Measurements from ENCODE around the gene UFD1. TPM values are rescaled to one million over a fixed set of nuclear protein-coding genes. Genes with fewer than 3 reads are reported as not detected.

Gene UFD1
- total RNA-seq, 1 experiment from 2014 or later = 57.9 TPM

DNA sequence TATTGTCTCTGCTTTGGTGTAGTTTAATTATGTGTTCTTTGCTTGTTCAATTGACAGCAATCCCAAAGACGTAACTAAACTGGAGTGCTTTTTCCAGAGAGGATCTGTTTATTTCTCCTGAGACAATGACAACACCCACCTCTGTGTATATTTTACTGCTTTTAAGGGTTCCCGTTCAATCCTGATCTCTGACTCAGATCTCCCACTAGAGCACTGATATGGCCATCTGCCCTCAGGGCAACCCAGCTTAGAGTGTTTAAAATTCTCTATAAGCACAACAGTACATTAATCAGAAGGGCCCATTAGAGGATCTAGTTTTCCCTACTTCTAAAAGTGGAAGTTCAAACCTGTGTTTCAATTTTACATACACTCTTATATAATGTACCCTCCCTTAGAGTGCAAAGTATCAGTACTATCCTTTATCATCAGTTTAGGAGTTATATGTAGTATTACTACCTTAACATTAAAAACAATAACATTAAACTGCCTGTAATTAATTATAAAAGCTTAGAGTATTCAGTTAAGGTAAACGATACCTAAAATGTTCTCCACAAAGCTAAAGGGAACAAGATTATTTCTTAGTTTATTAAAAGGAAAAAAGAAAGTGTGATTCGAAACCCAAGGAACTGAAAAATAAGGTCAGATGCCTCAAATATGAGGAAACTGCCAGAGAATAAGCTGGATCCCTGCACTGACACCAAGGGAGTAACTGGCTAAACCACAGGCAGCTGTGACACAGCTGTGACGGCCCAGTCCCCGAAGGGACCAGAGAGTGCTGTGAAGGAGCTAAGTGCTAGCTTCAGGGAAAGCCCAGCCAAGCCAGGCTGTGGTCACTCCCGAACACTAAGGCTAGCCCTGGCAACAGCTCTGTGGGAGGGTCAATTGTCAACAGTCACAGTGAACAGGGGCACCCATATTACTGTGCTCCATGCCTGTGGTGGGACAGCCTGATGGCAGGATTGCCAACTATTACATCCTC, 15.2 kb downstream of the UFD1 start:
- ChIA-PET CTCF (interaction anchor here (1.3 kb wide), 1 partner anchor 11 kb away, joined by 5 read pairs; no protein-coding TSS in a partner anchor), POLR2A (no interaction called here)
- H3K4me3 Mint-ChIP-seq = no peak overlapping the region
- no peak overlapping the region for H3K27ac Mint-ChIP-seq
- H3K27me3 Mint-ChIP-seq (ENCODE audit: low read depth) = no peaks in the 10 kb centered on the region
- H3K4me1 Mint-ChIP-seq = no peaks in the 10 kb centered on the region
- H3K36me3 Mint-ChIP-seq = peaks cover 47% of the 10 kb centered on the region
- TF ChIP-seq PRRX2 (CRISPR knock-in tag; IDR thresholded peaks at IDR 0.05) (no peak), NR3C1 (CRISPR knock-in tag; conservative IDR thresholded peaks at IDR 0.05; ENCODE audit: low read depth) (no peak), FOXP1 (CRISPR knock-in tag; IDR thresholded peaks at IDR 0.05; ENCODE audit: borderline replicate concordance) (no peak), CREM (CRISPR knock-in tag; IDR thresholded peaks at IDR 0.05) (no peak), SMAD3 (CRISPR knock-in tag; IDR thresholded peaks at IDR 0.05; ENCODE audit: borderline replicate concordance) (no peak), IRF2 (CRISPR knock-in tag; IDR thresholded peaks at IDR 0.05; ENCODE audit: borderline replicate concordance, low read depth) (no peak), ZNF121 (CRISPR knock-in tag; IDR thresholded peaks at IDR 0.05) (no peak)
- TF ChIP-seq, protein P1, sequence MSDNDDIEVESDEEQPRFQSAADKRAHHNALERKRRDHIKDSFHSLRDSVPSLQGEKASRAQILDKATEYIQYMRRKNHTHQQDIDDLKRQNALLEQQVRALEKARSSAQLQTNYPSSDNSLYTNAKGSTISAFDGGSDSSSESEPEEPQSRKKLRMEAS (CRISPR knock-in tag; IDR thresholded peaks at IDR 0.05) = no peak
- TF ChIP-seq, protein P2, sequence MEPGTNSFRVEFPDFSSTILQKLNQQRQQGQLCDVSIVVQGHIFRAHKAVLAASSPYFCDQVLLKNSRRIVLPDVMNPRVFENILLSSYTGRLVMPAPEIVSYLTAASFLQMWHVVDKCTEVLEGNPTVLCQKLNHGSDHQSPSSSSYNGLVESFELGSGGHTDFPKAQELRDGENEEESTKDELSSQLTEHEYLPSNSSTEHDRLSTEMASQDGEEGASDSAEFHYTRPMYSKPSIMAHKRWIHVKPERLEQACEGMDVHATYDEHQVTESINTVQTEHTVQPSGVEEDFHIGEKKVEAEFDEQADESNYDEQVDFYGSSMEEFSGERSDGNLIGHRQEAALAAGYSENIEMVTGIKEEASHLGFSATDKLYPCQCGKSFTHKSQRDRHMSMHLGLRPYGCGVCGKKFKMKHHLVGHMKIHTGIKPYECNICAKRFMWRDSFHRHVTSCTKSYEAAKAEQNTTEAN (CRISPR knock-in tag; IDR thresholded peaks at IDR 0.05) = no peak
- TF ChIP-seq, protein P3, sequence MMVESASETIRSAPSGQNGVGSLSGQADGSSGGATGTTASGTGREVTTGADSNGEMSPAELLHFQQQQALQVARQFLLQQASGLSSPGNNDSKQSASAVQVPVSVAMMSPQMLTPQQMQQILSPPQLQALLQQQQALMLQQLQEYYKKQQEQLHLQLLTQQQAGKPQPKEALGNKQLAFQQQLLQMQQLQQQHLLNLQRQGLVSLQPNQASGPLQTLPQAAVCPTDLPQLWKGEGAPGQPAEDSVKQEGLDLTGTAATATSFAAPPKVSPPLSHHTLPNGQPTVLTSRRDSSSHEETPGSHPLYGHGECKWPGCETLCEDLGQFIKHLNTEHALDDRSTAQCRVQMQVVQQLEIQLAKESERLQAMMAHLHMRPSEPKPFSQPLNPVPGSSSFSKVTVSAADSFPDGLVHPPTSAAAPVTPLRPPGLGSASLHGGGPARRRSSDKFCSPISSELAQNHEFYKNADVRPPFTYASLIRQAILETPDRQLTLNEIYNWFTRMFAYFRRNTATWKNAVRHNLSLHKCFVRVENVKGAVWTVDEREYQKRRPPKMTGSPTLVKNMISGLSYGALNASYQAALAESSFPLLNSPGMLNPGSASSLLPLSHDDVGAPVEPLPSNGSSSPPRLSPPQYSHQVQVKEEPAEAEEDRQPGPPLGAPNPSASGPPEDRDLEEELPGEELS (CRISPR knock-in tag; IDR thresholded peaks at IDR 0.05) = no peak
- H3K9me3 Mint-ChIP-seq = no peaks in the 10 kb centered on the region
- ATAC-seq (no peak), DNase-seq (ENCODE audit: low spot score) (no peak)

DNA sequence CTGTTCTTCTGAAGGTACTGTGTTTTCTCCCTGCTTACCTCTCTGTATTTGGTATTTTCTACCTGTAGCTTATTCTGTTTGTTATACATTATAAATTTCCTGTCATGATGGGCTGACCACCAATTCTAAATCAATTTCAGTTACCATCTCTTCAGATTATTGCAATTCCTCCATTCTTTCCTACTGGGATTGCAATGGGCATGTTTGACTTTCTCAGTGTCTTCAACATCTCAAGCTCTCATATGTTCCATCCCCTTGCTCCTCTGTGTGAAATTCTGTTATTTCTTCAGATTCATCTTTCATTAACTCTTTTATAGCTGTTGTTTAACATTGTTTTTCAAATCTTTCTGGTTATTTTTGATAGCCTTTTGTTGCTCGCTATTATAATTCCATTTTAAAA, 16.0 kb downstream of the UFD1 start:
- Mint-ChIP-seq H3K4me1 (no peaks in the 10 kb centered on the region), H3K36me3 (peaks cover 44% of the 10 kb centered on the region), H3K9me3 (no peaks in the 10 kb centered on the region), H3K27ac (no peak overlapping the region), H3K4me3 (no peak overlapping the region), H3K27me3 (ENCODE audit: low read depth) (no peaks in the 10 kb centered on the region)
- POLR2A ChIA-PET = no interaction called here
- DNase-seq (ENCODE audit: low spot score) = no peak
- CTCF ChIA-PET = interaction anchor here (1.2 to 1.3 kb wide), 2 partner anchors 11 to 16 kb away, joined by 3 to 5 read pairs; partner anchors contain the start of gene C22orf39
- ATAC-seq = no peak
- TF ChIP-seq, protein P4, sequence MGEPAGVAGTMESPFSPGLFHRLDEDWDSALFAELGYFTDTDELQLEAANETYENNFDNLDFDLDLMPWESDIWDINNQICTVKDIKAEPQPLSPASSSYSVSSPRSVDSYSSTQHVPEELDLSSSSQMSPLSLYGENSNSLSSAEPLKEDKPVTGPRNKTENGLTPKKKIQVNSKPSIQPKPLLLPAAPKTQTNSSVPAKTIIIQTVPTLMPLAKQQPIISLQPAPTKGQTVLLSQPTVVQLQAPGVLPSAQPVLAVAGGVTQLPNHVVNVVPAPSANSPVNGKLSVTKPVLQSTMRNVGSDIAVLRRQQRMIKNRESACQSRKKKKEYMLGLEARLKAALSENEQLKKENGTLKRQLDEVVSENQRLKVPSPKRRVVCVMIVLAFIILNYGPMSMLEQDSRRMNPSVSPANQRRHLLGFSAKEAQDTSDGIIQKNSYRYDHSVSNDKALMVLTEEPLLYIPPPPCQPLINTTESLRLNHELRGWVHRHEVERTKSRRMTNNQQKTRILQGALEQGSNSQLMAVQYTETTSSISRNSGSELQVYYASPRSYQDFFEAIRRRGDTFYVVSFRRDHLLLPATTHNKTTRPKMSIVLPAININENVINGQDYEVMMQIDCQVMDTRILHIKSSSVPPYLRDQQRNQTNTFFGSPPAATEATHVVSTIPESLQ (CRISPR knock-in tag; IDR thresholded peaks at IDR 0.05) = no peak
- TF ChIP-seq TCF7 (CRISPR knock-in tag; IDR thresholded peaks at IDR 0.05; ENCODE audit: low read depth) = no peak
- TF ChIP-seq, protein P5, sequence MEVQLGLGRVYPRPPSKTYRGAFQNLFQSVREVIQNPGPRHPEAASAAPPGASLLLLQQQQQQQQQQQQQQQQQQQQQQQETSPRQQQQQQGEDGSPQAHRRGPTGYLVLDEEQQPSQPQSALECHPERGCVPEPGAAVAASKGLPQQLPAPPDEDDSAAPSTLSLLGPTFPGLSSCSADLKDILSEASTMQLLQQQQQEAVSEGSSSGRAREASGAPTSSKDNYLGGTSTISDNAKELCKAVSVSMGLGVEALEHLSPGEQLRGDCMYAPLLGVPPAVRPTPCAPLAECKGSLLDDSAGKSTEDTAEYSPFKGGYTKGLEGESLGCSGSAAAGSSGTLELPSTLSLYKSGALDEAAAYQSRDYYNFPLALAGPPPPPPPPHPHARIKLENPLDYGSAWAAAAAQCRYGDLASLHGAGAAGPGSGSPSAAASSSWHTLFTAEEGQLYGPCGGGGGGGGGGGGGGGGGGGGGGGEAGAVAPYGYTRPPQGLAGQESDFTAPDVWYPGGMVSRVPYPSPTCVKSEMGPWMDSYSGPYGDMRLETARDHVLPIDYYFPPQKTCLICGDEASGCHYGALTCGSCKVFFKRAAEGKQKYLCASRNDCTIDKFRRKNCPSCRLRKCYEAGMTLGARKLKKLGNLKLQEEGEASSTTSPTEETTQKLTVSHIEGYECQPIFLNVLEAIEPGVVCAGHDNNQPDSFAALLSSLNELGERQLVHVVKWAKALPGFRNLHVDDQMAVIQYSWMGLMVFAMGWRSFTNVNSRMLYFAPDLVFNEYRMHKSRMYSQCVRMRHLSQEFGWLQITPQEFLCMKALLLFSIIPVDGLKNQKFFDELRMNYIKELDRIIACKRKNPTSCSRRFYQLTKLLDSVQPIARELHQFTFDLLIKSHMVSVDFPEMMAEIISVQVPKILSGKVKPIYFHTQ (CRISPR knock-in tag; IDR thresholded peaks at IDR 0.05) = no peak
- TF ChIP-seq ZNF396 (CRISPR knock-in tag; IDR thresholded peaks at IDR 0.05; ENCODE audit: borderline replicate concordance) = no peak
- TF ChIP-seq, protein P6, sequence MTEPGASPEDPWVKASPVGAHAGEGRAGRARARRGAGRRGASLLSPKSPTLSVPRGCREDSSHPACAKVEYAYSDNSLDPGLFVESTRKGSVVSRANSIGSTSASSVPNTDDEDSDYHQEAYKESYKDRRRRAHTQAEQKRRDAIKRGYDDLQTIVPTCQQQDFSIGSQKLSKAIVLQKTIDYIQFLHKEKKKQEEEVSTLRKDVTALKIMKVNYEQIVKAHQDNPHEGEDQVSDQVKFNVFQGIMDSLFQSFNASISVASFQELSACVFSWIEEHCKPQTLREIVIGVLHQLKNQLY (CRISPR knock-in tag; IDR thresholded peaks at IDR 0.05) = no peak
- TF ChIP-seq, protein P7, sequence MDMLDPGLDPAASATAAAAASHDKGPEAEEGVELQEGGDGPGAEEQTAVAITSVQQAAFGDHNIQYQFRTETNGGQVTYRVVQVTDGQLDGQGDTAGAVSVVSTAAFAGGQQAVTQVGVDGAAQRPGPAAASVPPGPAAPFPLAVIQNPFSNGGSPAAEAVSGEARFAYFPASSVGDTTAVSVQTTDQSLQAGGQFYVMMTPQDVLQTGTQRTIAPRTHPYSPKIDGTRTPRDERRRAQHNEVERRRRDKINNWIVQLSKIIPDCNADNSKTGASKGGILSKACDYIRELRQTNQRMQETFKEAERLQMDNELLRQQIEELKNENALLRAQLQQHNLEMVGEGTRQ (CRISPR knock-in tag; IDR thresholded peaks at IDR 0.05) = no peak
- TF ChIP-seq, protein P3 (CRISPR knock-in tag; IDR thresholded peaks at IDR 0.05) = no peak
- TF ChIP-seq PRRX2 (CRISPR knock-in tag; IDR thresholded peaks at IDR 0.05) = no peak
- TF ChIP-seq, protein P8, sequence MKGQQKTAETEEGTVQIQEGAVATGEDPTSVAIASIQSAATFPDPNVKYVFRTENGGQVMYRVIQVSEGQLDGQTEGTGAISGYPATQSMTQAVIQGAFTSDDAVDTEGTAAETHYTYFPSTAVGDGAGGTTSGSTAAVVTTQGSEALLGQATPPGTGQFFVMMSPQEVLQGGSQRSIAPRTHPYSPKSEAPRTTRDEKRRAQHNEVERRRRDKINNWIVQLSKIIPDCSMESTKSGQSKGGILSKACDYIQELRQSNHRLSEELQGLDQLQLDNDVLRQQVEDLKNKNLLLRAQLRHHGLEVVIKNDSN (CRISPR knock-in tag; IDR thresholded peaks at IDR 0.05) = no peak
- TF ChIP-seq, protein P9, sequence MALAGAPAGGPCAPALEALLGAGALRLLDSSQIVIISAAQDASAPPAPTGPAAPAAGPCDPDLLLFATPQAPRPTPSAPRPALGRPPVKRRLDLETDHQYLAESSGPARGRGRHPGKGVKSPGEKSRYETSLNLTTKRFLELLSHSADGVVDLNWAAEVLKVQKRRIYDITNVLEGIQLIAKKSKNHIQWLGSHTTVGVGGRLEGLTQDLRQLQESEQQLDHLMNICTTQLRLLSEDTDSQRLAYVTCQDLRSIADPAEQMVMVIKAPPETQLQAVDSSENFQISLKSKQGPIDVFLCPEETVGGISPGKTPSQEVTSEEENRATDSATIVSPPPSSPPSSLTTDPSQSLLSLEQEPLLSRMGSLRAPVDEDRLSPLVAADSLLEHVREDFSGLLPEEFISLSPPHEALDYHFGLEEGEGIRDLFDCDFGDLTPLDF (CRISPR knock-in tag; IDR thresholded peaks at IDR 0.05) = no peak
